Gastrocnemius medialis (tissue), 4 donors: ENCODE data around the gene HBD.

Experiments
- POLR2A ChIP-seq, 2 donors: fragments of 450-650 bp; IDR thresholded peaks; one replicate each; pipeline ENCODE4 v1.6.1; 2017; ENCODE audit warnings: antibody characterized with exemption in 2 of 2, mild to moderate bottlenecking in 2 of 2, moderate library complexity in 2 of 2
- TF ChIP-seq, protein P1 (sequence below), 5 experiments: fragments of 450-650 bp in 3 of 5; fragments of 200-600 bp in 2 of 5; sonication (generic) in 2 of 5; IDR thresholded peaks in 4 of 5; conservative IDR thresholded peaks in 1 of 5; 1 replicate in 4 of 5; 2 replicates in 1 of 5; pipeline ENCODE4 v1.5.1; 2016 to 2019; ENCODE audit warnings: antibody characterized with exemption in 5 of 5, mild to moderate bottlenecking in 3 of 5, moderate library complexity in 3 of 5

DNA sequence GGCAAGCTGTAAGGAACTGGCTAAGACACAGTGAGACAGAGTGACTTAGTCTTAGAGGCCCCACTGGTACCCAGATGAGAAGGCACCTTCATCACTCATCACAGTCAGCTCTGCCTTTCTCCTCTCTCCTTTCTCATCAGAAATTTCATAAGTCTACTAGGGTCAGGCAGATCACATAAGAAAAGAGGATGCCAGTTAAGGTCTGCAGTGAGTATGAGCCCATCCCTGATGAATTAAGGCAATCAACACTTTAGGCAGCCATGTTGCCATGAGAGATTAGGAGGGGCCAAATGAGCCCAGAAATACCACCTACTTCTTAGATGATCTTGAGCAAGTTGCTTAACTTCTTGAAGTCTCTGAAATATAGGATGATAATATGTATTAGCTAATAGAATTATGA, 47.3 kb upstream of the HBD start:
- TF ChIP-seq POLR2A (IDR thresholded peaks at IDR 0.05) = no peak
- TF ChIP-seq, protein P1, sequence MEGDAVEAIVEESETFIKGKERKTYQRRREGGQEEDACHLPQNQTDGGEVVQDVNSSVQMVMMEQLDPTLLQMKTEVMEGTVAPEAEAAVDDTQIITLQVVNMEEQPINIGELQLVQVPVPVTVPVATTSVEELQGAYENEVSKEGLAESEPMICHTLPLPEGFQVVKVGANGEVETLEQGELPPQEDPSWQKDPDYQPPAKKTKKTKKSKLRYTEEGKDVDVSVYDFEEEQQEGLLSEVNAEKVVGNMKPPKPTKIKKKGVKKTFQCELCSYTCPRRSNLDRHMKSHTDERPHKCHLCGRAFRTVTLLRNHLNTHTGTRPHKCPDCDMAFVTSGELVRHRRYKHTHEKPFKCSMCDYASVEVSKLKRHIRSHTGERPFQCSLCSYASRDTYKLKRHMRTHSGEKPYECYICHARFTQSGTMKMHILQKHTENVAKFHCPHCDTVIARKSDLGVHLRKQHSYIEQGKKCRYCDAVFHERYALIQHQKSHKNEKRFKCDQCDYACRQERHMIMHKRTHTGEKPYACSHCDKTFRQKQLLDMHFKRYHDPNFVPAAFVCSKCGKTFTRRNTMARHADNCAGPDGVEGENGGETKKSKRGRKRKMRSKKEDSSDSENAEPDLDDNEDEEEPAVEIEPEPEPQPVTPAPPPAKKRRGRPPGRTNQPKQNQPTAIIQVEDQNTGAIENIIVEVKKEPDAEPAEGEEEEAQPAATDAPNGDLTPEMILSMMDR (IDR thresholded peaks at IDR 0.05 in 4 of 5, conservative IDR thresholded peaks at IDR 0.05 in 1 of 5) = no peak
